ENCODE results near the gene NPB. TPM values are rescaled to one million over a fixed set of nuclear protein-coding genes. Genes with fewer than 3 reads are reported as not detected.

NPB gene
- total and polyA plus RNA-seq, 4 donors = 0.15 to 0.92 (median 0.55) TPM

GRCh38 chr17:81927152-81927652, 25.2 kb downstream of the NPB start:
- H3K27me3 ChIP-seq (ENCODE audit: control insufficient read depth in 4 of 4, insufficient read depth in 4 of 4, low read length in 3 of 4) = no peaks in the 10 kb centered on the region
- no peaks in the 10 kb centered on the region for H3K9me3 ChIP-seq (ENCODE audit: control insufficient read depth in 4 of 4, low read length in 3 of 4)
- H3K4me1 ChIP-seq (ENCODE audit: control insufficient read depth in 4 of 4, insufficient read depth in 4 of 4, low read length in 3 of 4) = peaks cover 30 to 69% (median 46%) of the 10 kb centered on the region in 4 donors
- H3K4me3 ChIP-seq (ENCODE audit: low read depth in 1 of 3, low read length in 3 of 3) = peak overlapping the region; percentile 63 to 93 (median 75)
- DNase-seq (ENCODE audit: low spot score) = no peak
- WGBS = under 1% methylated on average over 78 of the region's 78 CpGs
- H3K9ac ChIP-seq (ENCODE audit: low read depth in 1 of 2, low read length in 2 of 2) = peak overlapping the region; percentile 55 to 86
- peaks cover 0 to 4% (median under 1%) of the 10 kb centered on the region in 4 donors for H3K36me3 ChIP-seq (ENCODE audit: control insufficient read depth in 4 of 4, insufficient read depth in 3 of 4, low read depth in 1 of 4, low read length in 3 of 4)
- TF ChIP-seq, protein P1, sequence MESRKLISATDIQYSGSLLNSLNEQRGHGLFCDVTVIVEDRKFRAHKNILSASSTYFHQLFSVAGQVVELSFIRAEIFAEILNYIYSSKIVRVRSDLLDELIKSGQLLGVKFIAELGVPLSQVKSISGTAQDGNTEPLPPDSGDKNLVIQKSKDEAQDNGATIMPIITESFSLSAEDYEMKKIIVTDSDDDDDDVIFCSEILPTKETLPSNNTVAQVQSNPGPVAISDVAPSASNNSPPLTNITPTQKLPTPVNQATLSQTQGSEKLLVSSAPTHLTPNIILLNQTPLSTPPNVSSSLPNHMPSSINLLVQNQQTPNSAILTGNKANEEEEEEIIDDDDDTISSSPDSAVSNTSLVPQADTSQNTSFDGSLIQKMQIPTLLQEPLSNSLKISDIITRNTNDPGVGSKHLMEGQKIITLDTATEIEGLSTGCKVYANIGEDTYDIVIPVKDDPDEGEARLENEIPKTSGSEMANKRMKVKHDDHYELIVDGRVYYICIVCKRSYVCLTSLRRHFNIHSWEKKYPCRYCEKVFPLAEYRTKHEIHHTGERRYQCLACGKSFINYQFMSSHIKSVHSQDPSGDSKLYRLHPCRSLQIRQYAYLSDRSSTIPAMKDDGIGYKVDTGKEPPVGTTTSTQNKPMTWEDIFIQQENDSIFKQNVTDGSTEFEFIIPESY (IDR thresholded peaks at IDR 0.05) = no peak
- TF ChIP-seq FOXA2 (IDR thresholded peaks at IDR 0.05) (no peak), RAD21 (IDR thresholded peaks at IDR 0.05) (no peak), EGR1 (IDR thresholded peaks at IDR 0.05; ENCODE audit: low read depth in 2 of 2) (no peak), NR2F2 (IDR thresholded peaks at IDR 0.05) (no peak), GABPA (IDR thresholded peaks at IDR 0.05 in 1 of 2, conservative IDR thresholded peaks at IDR 0.05 in 1 of 2) (no peak), HNF4A (conservative IDR thresholded peaks at IDR 0.05) (no peak), YY1 (IDR thresholded peaks at IDR 0.05) (no peak)
- TF ChIP-seq, protein P2, sequence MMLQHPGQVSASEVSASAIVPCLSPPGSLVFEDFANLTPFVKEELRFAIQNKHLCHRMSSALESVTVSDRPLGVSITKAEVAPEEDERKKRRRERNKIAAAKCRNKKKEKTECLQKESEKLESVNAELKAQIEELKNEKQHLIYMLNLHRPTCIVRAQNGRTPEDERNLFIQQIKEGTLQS (IDR thresholded peaks at IDR 0.05) = no peak
- H3K27ac ChIP-seq (ENCODE audit: low read depth in 1 of 2, low read length in 2 of 2) = peak overlapping the region; percentile 91 to 96

GRCh38 chr17:81927653-81928543, 25.9 kb downstream of the NPB start, which contains the start of gene MAFG:
TSS of gene MAFG (minus strand) at chr17:81927735. CDS start at chr17:81923185, 4,550 bp downstream.
- Histone ChIP-seq H3K36me3 (ENCODE audit: control insufficient read depth in 4 of 4, insufficient read depth in 3 of 4, low read depth in 1 of 4, low read length in 3 of 4) (no peaks in the 10 kb centered on the region), H3K4me1 (ENCODE audit: control insufficient read depth in 4 of 4, insufficient read depth in 4 of 4, low read length in 3 of 4) (peaks cover 23 to 62% (median 39%) of the 10 kb centered on the region in 4 donors), H3K9ac (ENCODE audit: low read depth in 1 of 2, low read length in 2 of 2) (peak within 1 kb of the TSS; percentile 55 to 86), H3K27me3 (ENCODE audit: control insufficient read depth in 4 of 4, insufficient read depth in 4 of 4, low read length in 3 of 4) (no peaks in the 10 kb centered on the region), H3K4me3 (ENCODE audit: low read depth in 1 of 3, low read length in 3 of 3) (peak within 1 kb of the TSS; percentile 63 to 93 (median 75)), H3K9me3 (ENCODE audit: control insufficient read depth in 4 of 4, low read length in 3 of 4) (no peaks in the 10 kb centered on the region), H3K27ac (ENCODE audit: low read depth in 1 of 2, low read length in 2 of 2) (peak within 1 kb of the TSS; percentile 91 to 96)
- peak; percentile 92 for DNase-seq (ENCODE audit: low spot score)
- WGBS = 1% methylated on average over 98 of the region's 98 CpGs
- TF ChIP-seq FOXA1 (IDR thresholded peaks at IDR 0.05) = no peak
- TF ChIP-seq, protein P1 (IDR thresholded peaks at IDR 0.05) = no peak
- TF ChIP-seq NR2F2 (IDR thresholded peaks at IDR 0.05) = no peak
- no peak for TF ChIP-seq RXRA (IDR thresholded peaks at IDR 0.05)
- TF ChIP-seq HNF4A (conservative IDR thresholded peaks at IDR 0.05) = no peak
- TF ChIP-seq TAF1 (conservative IDR thresholded peaks at IDR 0.05) = no peak
- TF ChIP-seq REST (IDR thresholded peaks at IDR 0.05) = no peak
- TF ChIP-seq GABPA (IDR thresholded peaks at IDR 0.05 in 1 of 2, conservative IDR thresholded peaks at IDR 0.05 in 1 of 2) = no peak
- no peak for TF ChIP-seq SP1 (IDR thresholded peaks at IDR 0.05)
- TF ChIP-seq, protein P3, sequence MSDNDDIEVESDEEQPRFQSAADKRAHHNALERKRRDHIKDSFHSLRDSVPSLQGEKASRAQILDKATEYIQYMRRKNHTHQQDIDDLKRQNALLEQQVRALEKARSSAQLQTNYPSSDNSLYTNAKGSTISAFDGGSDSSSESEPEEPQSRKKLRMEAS (IDR thresholded peaks at IDR 0.05) = no peak
- TF ChIP-seq CTCF (IDR thresholded peaks at IDR 0.05; ENCODE audit: low read depth, low read length, missing input control) = no peak
- TF ChIP-seq, protein P2 (IDR thresholded peaks at IDR 0.05) = no peak

All from liver (tissue), 9 donors.